GM18520 (cell line): Measurements from ENCODE around the gene ZMYND11.
"Not testable (repeated sequence)": the region's sequence is repeated elsewhere in the genome, so short reads cannot be mapped to it uniquely, and the experiment has no call there.

ENCODE experiments used
- ATAC-seq: cut with Tn5 transposase; IDR thresholded peaks from one replicate; pipeline ENCODE4 v1.9.1; 2021; ENCODE audit not compliant: unreplicated experiment

Gene ZMYND11

GRCh38 chr10:132946-133898 lies 2.0 kb upstream of the ZMYND11 start:
- no peak for ATAC-seq

- ATAC-seq, result peak; percentile 25
Observed at GRCh38 chr10:134247-135131, 766 bp upstream of the ZMYND11 start.

- ATAC-seq, result peak; percentile 19
Observed at GRCh38 chr10:135601-136464, 578 bp downstream of the ZMYND11 start.

- no peak for ATAC-seq
Observed at GRCh38 chr10:136465-136762, 1.2 kb downstream of the ZMYND11 start.

GRCh38 chr10:137031-137430 lies 1.8 kb downstream of the ZMYND11 start:
- ATAC-seq, result no peak

GRCh38 chr10:137606-138005 lies 2.4 kb downstream of the ZMYND11 start:
- ATAC-seq, result no peak

- ATAC-seq, result no peak
Observed at GRCh38 chr10:142371-142770, 7.1 kb downstream of the ZMYND11 start.

GRCh38 chr10:152915-153314 lies 17.7 kb downstream of the ZMYND11 start:
- ATAC-seq, result no peak

GRCh38 chr10:154348-154747 lies 19.1 kb downstream of the ZMYND11 start:
- ATAC-seq, result no peak

GRCh38 chr10:167383-167782 lies 32.1 kb downstream of the ZMYND11 start:
- ATAC-seq, result no peak

GRCh38 chr10:173741-174140 lies 38.5 kb downstream of the ZMYND11 start:
- no peak for ATAC-seq

- ATAC-seq, result no peak
Observed at GRCh38 chr10:176677-177076, 41.4 kb downstream of the ZMYND11 start.

GRCh38 chr10:178208-178607 lies 43.0 kb downstream of the ZMYND11 start:
- ATAC-seq, result no peak

- no peak for ATAC-seq
Observed at GRCh38 chr10:178723-179122, 43.5 kb downstream of the ZMYND11 start.

- ATAC-seq, result no peak
Observed at GRCh38 chr10:182441-183201, 47.4 kb downstream of the ZMYND11 start.

- ATAC-seq, result no peak
Observed at GRCh38 chr10:184174-184573, 48.9 kb downstream of the ZMYND11 start.

GRCh38 chr10:184911-185310 lies 49.7 kb downstream of the ZMYND11 start:
- no peak for ATAC-seq

GRCh38 chr10:185571-185970 lies 50.3 kb downstream of the ZMYND11 start:
- not testable (repeated sequence) for ATAC-seq

GRCh38 chr10:186911-187310 lies 51.7 kb downstream of the ZMYND11 start:
- ATAC-seq, result no peak

- no peak for ATAC-seq
Observed at GRCh38 chr10:188546-188945, 53.3 kb downstream of the ZMYND11 start.
